NCI-H748 treated with DMSO at 0.1 percent for 48 hours (cell line): ENCODE measurements around the gene SUSD6.

Source experiments
- DNase-seq: peaks from one replicate; lab custom pipeline; 2025; lab: John Stamatoyannopoulos, UW

The SUSD6 gene

GRCh38 chr14:69611172-69612013 is at the start of gene SUSD6:
TSS of gene SUSD6 (plus strand) at chr14:69611596. CDS start at chr14:69658593, 46,997 bp downstream.
- DNase-seq: peak; percentile 85

- DNase-seq: no peak
Observed at GRCh38 chr14:69561893-69562292, 49.5 kb upstream of the SUSD6 start.

GRCh38 chr14:69567563-69567962 is 43.8 kb upstream of the SUSD6 start:
- DNase-seq: no peak

GRCh38 chr14:69569859-69570258 is 41.5 kb upstream of the SUSD6 start:
- no peak for DNase-seq

- no peak for DNase-seq
Observed at GRCh38 chr14:69570836-69571330, 40.5 kb upstream of the SUSD6 start.

GRCh38 chr14:69571449-69572029 is 39.9 kb upstream of the SUSD6 start:
- no peak for DNase-seq

- peak; percentile 76 for DNase-seq
Observed at GRCh38 chr14:69572030-69572840, 39.2 kb upstream of the SUSD6 start.

- no peak for DNase-seq
Observed at GRCh38 chr14:69572841-69573135, 38.6 kb upstream of the SUSD6 start.

- no peak for DNase-seq
Observed at GRCh38 chr14:69573205-69573830, 38.1 kb upstream of the SUSD6 start.

GRCh38 chr14:69573831-69574262 is 37.5 kb upstream of the SUSD6 start:
- DNase-seq: peak; percentile 64

GRCh38 chr14:69574263-69574953 is 37.0 kb upstream of the SUSD6 start, which contains the start of gene CCDC177:
TSS of gene CCDC177 (minus strand) at chr14:69574871. CDS start at chr14:69573622, 1,249 bp downstream.
- peak; percentile 64 for DNase-seq

GRCh38 chr14:69574954-69575295 is 36.5 kb upstream of the SUSD6 start:
- no peak for DNase-seq

GRCh38 chr14:69579476-69579875 is 31.9 kb upstream of the SUSD6 start:
- DNase-seq: no peak

GRCh38 chr14:69580009-69580577 is 31.3 kb upstream of the SUSD6 start:
- DNase-seq: peak; percentile 32

- DNase-seq: no peak
Observed at GRCh38 chr14:69581316-69581935, 30.0 kb upstream of the SUSD6 start.

- DNase-seq: no peak
Observed at GRCh38 chr14:69582212-69582611, 29.2 kb upstream of the SUSD6 start.

- DNase-seq: no peak
Observed at GRCh38 chr14:69582829-69583228, 28.6 kb upstream of the SUSD6 start.

- no peak for DNase-seq
Observed at GRCh38 chr14:69584389-69584788, 27.0 kb upstream of the SUSD6 start.

- no peak for DNase-seq
Observed at GRCh38 chr14:69586404-69586803, 25.0 kb upstream of the SUSD6 start.

GRCh38 chr14:69587389-69587788 is 24.0 kb upstream of the SUSD6 start:
- no peak for DNase-seq

- DNase-seq: no peak
Observed at GRCh38 chr14:69591317-69591716, 20.1 kb upstream of the SUSD6 start.
